ENCODE results near the gene PTGER1.
"Not testable (repeated sequence)": the region's sequence is repeated elsewhere in the genome, so short reads cannot be mapped to it uniquely, and the experiment has no call there.

The PTGER1 gene

GRCh38 chr19:14474827-14475226, 327 bp downstream of the PTGER1 start:
- DNase-seq (ENCODE audit: low read depth, low spot score) = no peak

GRCh38 chr19:14473978-14474578, 1.1 kb downstream of the PTGER1 start:
- DNase-seq (ENCODE audit: low read depth, low spot score) = no peak

GRCh38 chr19:14473073-14473977, 1.8 kb downstream of the PTGER1 start:
- DNase-seq (ENCODE audit: low read depth, low spot score) = no peak

- DNase-seq (ENCODE audit: low read depth, low spot score) = peak; percentile 82
Measured at GRCh38 chr19:14472202-14472938, 2.8 kb downstream of the PTGER1 start.

GRCh38 chr19:14471436-14472187, 3.5 kb downstream of the PTGER1 start:
- no peak for DNase-seq (ENCODE audit: low read depth, low spot score)

- DNase-seq (ENCODE audit: low read depth, low spot score) = no peak
Measured at GRCh38 chr19:14470031-14470876, 4.9 kb downstream of the PTGER1 start.

- no peak for DNase-seq (ENCODE audit: low read depth, low spot score)
Measured at GRCh38 chr19:14467816-14468215, 7.3 kb downstream of the PTGER1 start.

- no peak for DNase-seq (ENCODE audit: low read depth, low spot score)
Measured at GRCh38 chr19:14467391-14467790, 7.8 kb downstream of the PTGER1 start.

- no peak for DNase-seq (ENCODE audit: low read depth, low spot score)
Measured at GRCh38 chr19:14463747-14464146, 11.4 kb downstream of the PTGER1 start.

GRCh38 chr19:14462401-14462800, 12.8 kb downstream of the PTGER1 start:
- DNase-seq (ENCODE audit: low read depth, low spot score) = not testable (repeated sequence)

GRCh38 chr19:14460935-14461334, 14.2 kb downstream of the PTGER1 start:
- no peak for DNase-seq (ENCODE audit: low read depth, low spot score)

- DNase-seq (ENCODE audit: low read depth, low spot score) = no peak
Measured at GRCh38 chr19:14459703-14460102, 15.5 kb downstream of the PTGER1 start.

GRCh38 chr19:14452303-14452702, 22.9 kb downstream of the PTGER1 start:
- not testable (repeated sequence) for DNase-seq (ENCODE audit: low read depth, low spot score)

GRCh38 chr19:14450876-14451275, 24.3 kb downstream of the PTGER1 start:
- no peak for DNase-seq (ENCODE audit: low read depth, low spot score)

- peak; percentile 43 for DNase-seq (ENCODE audit: low read depth, low spot score)
Measured at GRCh38 chr19:14450168-14450874, 24.8 kb downstream of the PTGER1 start.

GRCh38 chr19:14449321-14449720, 25.8 kb downstream of the PTGER1 start:
- no peak for DNase-seq (ENCODE audit: low read depth, low spot score)

GRCh38 chr19:14446336-14447036, 28.7 kb downstream of the PTGER1 start:
- DNase-seq (ENCODE audit: low read depth, low spot score) = no peak

GRCh38 chr19:14443632-14444216, 31.4 kb downstream of the PTGER1 start:
- no peak for DNase-seq (ENCODE audit: low read depth, low spot score)
